Activated CD4-positive, alpha-beta T cell treated with anti-CD3 and anti-CD28 coated beads for 36 hours (primary cell): ENCODE measurements around the gene LEFTY2. TPM values are rescaled to one million over a fixed set of nuclear protein-coding genes. Genes with fewer than 3 reads are reported as not detected.
A peak's percentile ranks its signal among the peaks of the same experiment; 100 is the strongest.
"Not testable (repeated sequence)": the region's sequence is repeated elsewhere in the genome, so short reads cannot be mapped to it uniquely, and the experiment has no call there.

ENCODE experiments used
- ATAC-seq: fragments of 200-7000 bp; cut with Tn5 transposase; one replicate; pipeline ENCODE4 v1.10.0; 2021; ENCODE audit warnings: mild to moderate bottlenecking, moderate library complexity
- CTCF ChIA-PET: fragments of 350-600 bp; sonication (Branson Sonifier 250); formaldehyde crosslinking; loops from one replicate; lab custom pipeline; 2021; ENCODE audit warnings: antibody characterized with exemption; lab: Charles Lee
- POLR2A ChIA-PET: fragments of 350-600 bp; sonication (Branson Sonifier 250); formaldehyde crosslinking; loops from one replicate; lab custom pipeline; 2021; ENCODE audit warnings: antibody characterized with exemption, inconsistent platforms; lab: Charles Lee
- DNase-seq: peaks from one replicate; pipeline ENCODE4 v3.0.0-alpha.2; 2020
- H3K27ac Mint-ChIP-seq: one replicate; pipeline ENCODE4 v1.8.0; 2021; ENCODE audit warnings: mixed read lengths
- H3K27me3 Mint-ChIP-seq: one replicate; pipeline ENCODE4 v1.8.0; 2021; ENCODE audit warnings: mixed read lengths
- H3K36me3 Mint-ChIP-seq: one replicate; pipeline ENCODE4 v1.8.0; 2021; ENCODE audit warnings: low read depth, mixed read lengths
- H3K4me1 Mint-ChIP-seq: one replicate; pipeline ENCODE4 v1.8.0; 2021; ENCODE audit warnings: mixed read lengths
- H3K4me3 Mint-ChIP-seq: one replicate; pipeline ENCODE4 v1.8.0; 2021; ENCODE audit warnings: mild to moderate bottlenecking, moderate library complexity, mixed read lengths
- H3K9me3 Mint-ChIP-seq: one replicate; pipeline ENCODE4 v1.8.0; 2021; ENCODE audit warnings: low read depth, mixed read lengths
- intact Hi-C, 2 experiments: fragments of 100-400 bp; cut with DNase I in 1 of 2; cut with micrococcal nuclease in 1 of 2; formaldehyde crosslinking; loops; one replicate each; pipeline versions ENCODE4 v1.14.2 to v1.15.1; 2022 to 2024; cut with DNase I, micrococcal nuclease
- total RNA-seq, 2 experiments: library from RNA; stranded (reverse); gene quantifications; one replicate each; pipeline ENCODE4 v1.2.3, GENCODE V29; 2021

LEFTY2 gene
- total RNA-seq, 2 experiments from 2014 or later: not detected

DNA sequence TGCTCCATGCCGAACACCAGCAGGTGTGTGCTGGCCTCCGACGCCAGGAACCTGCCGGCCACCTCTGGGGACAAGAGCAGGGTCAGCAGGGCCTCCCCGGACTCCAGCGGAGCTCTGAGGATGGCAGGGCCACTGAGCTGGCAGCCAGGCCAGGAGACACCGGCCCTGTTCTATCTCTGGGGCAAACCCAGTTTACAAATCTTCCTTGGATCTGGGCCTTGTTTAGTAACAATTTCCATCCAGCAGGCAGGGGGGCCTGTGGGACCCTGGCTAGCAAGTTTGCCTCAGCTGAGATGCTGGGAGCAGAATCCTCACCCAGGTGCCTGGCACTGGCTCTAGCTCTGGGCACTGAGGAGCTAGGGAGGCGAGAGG is 1.1 kb downstream of the LEFTY2 start:
- H3K9me3 Mint-ChIP-seq, DNase-seq, intact Hi-C loops, H3K4me1 Mint-ChIP-seq, H3K4me3 Mint-ChIP-seq, ATAC-seq, H3K27ac Mint-ChIP-seq, H3K27me3 Mint-ChIP-seq, H3K36me3 Mint-ChIP-seq, CTCF ChIA-PET: not testable (repeated sequence)
- POLR2A ChIA-PET: interaction anchor here (0.6 kb wide), 1 partner anchor 187 kb away, joined by 3 read pairs; no protein-coding TSS in a partner anchor

GRCh38 chr1:225939097-225939938 is 1.7 kb downstream of the LEFTY2 start:
- POLR2A ChIA-PET: interaction anchor here (0.6 kb wide), 1 partner anchor 187 kb away, joined by 3 read pairs; no protein-coding TSS in a partner anchor
- intact Hi-C loops, H3K27ac Mint-ChIP-seq, H3K4me3 Mint-ChIP-seq, ATAC-seq, H3K36me3 Mint-ChIP-seq, DNase-seq, H3K27me3 Mint-ChIP-seq, H3K9me3 Mint-ChIP-seq, H3K4me1 Mint-ChIP-seq: not testable (repeated sequence)
- CTCF ChIA-PET: interaction anchor here (0.5 kb wide), 1 partner anchor 10 kb away, joined by 3 read pairs; no protein-coding TSS in a partner anchor

GRCh38 chr1:225937048-225937968 is 3.7 kb downstream of the LEFTY2 start:
- Mint-ChIP-seq H3K27me3 (peaks cover 3% of the 10 kb centered on the region), H3K36me3 (no peaks in the 10 kb centered on the region)

GRCh38 chr1:225936523-225936922 is 4.5 kb downstream of the LEFTY2 start:
- ATAC-seq (no peak), DNase-seq (no peak)
- no peaks in the 10 kb centered on the region for H3K9me3 Mint-ChIP-seq
- peaks cover 3% of the 10 kb centered on the region for H3K27me3 Mint-ChIP-seq
- CTCF ChIA-PET: interaction anchor here (0.6 to 0.9 kb wide), 4 partner anchors 26 to 192 kb away, joined by 3 to 7 read pairs (median 4); no protein-coding TSS in a partner anchor
- no peak overlapping the region for H3K27ac Mint-ChIP-seq
- no peak overlapping the region for H3K4me3 Mint-ChIP-seq
- intact Hi-C loops: no loop called here
- H3K36me3 Mint-ChIP-seq: no peaks in the 10 kb centered on the region
- POLR2A ChIA-PET: interaction anchor here (0.6 kb wide), 1 partner anchor 39 kb away, joined by 5 read pairs; no protein-coding TSS in a partner anchor
- no peaks in the 10 kb centered on the region for H3K4me1 Mint-ChIP-seq

More at GRCh38 chr1:225937048-225937968, 3.7 kb downstream of the LEFTY2 start:
- intact Hi-C loops: no loop called here
- CTCF ChIA-PET: interaction anchor here (0.6 to 1.3 kb wide), 9 partner anchors 10 to 463 kb away, joined by 3 to 7 read pairs (median 3); no protein-coding TSS in a partner anchor
- H3K4me3 Mint-ChIP-seq: no peak overlapping the region
- no peaks in the 10 kb centered on the region for H3K9me3 Mint-ChIP-seq
- ATAC-seq: no peak
- POLR2A ChIA-PET: no interaction called here
- DNase-seq: no peak
- no peak overlapping the region for H3K27ac Mint-ChIP-seq
- no peaks in the 10 kb centered on the region for H3K4me1 Mint-ChIP-seq

- H3K36me3 Mint-ChIP-seq, H3K27ac Mint-ChIP-seq, DNase-seq, H3K4me3 Mint-ChIP-seq, intact Hi-C loops, ATAC-seq, H3K27me3 Mint-ChIP-seq, H3K9me3 Mint-ChIP-seq, H3K4me1 Mint-ChIP-seq: not testable (repeated sequence)
- ChIA-PET POLR2A (interaction anchor here (0.6 kb wide), 2 partner anchors 36 to 38 kb away, joined by 3 to 5 read pairs; no protein-coding TSS in a partner anchor), CTCF (interaction anchor here (0.7 to 0.8 kb wide), 2 partner anchors 14 to 120 kb away, joined by 3 read pairs; no protein-coding TSS in a partner anchor)
Observed at GRCh38 chr1:225936086-225936485, 4.9 kb downstream of the LEFTY2 start.

- POLR2A ChIA-PET: no interaction called here
- Mint-ChIP-seq H3K4me3 (no peak overlapping the region), H3K27ac (no peak overlapping the region), H3K36me3 (no peaks in the 10 kb centered on the region), H3K9me3 (no peaks in the 10 kb centered on the region), H3K4me1 (peaks cover 3% of the 10 kb centered on the region), H3K27me3 (no peaks in the 10 kb centered on the region)
- no peak for DNase-seq
- intact Hi-C loops: no loop called here
- CTCF ChIA-PET: interaction anchor here (1.3 kb wide), 1 partner anchor 29 kb away, joined by 3 read pairs; no protein-coding TSS in a partner anchor
- ATAC-seq: no peak
Observed at GRCh38 chr1:225934711-225935110, 6.3 kb downstream of the LEFTY2 start.

- H3K9me3 Mint-ChIP-seq: no peaks in the 10 kb centered on the region
- DNase-seq (no peak), ATAC-seq (peak; percentile 60)
- H3K4me1 Mint-ChIP-seq: peaks cover 17% of the 10 kb centered on the region
- no peaks in the 10 kb centered on the region for H3K36me3 Mint-ChIP-seq
- H3K4me3 Mint-ChIP-seq: no peak overlapping the region
- H3K27me3 Mint-ChIP-seq: no peaks in the 10 kb centered on the region
- no peak overlapping the region for H3K27ac Mint-ChIP-seq
- intact Hi-C loops: no loop called here
- ChIA-PET POLR2A (no interaction called here), CTCF (interaction anchor here (1.4 kb wide), 1 partner anchor 28 kb away, joined by 3 read pairs; no protein-coding TSS in a partner anchor)
Observed at GRCh38 chr1:225933072-225933471, 7.9 kb downstream of the LEFTY2 start.

GRCh38 chr1:225931270-225932136 is 9.5 kb downstream of the LEFTY2 start:
- Mint-ChIP-seq H3K36me3 (no peaks in the 10 kb centered on the region), H3K27ac (no peak overlapping the region), H3K4me1 (peaks cover 25% of the 10 kb centered on the region), H3K9me3 (no peaks in the 10 kb centered on the region), H3K4me3 (no peak overlapping the region), H3K27me3 (no peaks in the 10 kb centered on the region)
- intact Hi-C loops: no loop called here
- POLR2A ChIA-PET: no interaction called here
- CTCF ChIA-PET: interaction anchor here (0.6 to 1.3 kb wide), 5 partner anchors 11 to 449 kb away, joined by 3 to 6 read pairs (median 3); no protein-coding TSS in a partner anchor
- DNase-seq (no peak), ATAC-seq (no peak)

DNA sequence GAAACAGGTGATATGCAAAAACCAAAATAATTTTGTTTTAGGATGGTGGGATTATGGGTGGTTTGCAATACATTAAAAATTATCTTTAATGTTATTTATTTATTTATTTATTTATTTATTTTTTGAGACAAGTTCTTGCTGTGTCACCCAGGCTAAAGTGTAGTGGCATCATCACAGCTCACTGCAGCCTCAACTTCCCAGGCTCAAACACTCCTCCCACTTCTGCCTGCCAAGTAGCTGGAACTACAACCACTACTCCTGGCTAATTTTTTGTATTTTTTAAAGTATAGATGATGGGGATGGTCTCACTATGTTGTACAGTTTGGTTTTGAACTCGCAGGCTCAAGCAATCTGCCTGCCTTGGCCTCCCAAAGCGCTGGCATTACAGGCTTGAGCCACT is 10.5 kb downstream of the LEFTY2 start:
- no peak overlapping the region for H3K4me3 Mint-ChIP-seq
- peaks cover 26% of the 10 kb centered on the region for H3K4me1 Mint-ChIP-seq
- H3K27ac Mint-ChIP-seq: no peak overlapping the region
- no peak for DNase-seq
- ChIA-PET POLR2A (no interaction called here), CTCF (interaction anchor here (0.6 to 1.3 kb wide), 3 partner anchors 32 to 265 kb away, joined by 3 to 6 read pairs (median 3); no protein-coding TSS in a partner anchor)
- intact Hi-C loops: no loop called here
- no peaks in the 10 kb centered on the region for H3K27me3 Mint-ChIP-seq
- ATAC-seq: no peak
- no peaks in the 10 kb centered on the region for H3K9me3 Mint-ChIP-seq
- no peaks in the 10 kb centered on the region for H3K36me3 Mint-ChIP-seq

DNA sequence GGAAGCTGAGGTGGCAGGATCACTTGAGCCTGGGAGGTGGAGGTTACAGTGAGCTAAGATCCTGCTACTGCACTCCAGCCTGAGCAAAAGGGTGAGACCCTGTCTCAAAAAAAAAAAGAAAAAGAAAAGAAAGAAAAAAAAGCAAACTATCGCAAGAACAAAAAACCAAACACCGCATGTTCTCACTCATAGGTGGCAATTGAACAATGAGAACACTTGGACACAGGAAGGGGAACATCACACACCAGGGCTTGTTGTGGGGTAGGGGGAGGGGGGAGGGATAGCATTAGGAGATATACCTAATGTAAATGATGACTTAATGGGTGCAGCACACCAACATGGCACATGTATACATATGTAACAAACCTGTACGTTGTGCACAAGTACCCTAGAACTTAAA is 11.6 kb downstream of the LEFTY2 start:
- intact Hi-C loops, H3K27me3 Mint-ChIP-seq, DNase-seq, H3K36me3 Mint-ChIP-seq, H3K4me3 Mint-ChIP-seq, POLR2A ChIA-PET, H3K9me3 Mint-ChIP-seq, ATAC-seq: not testable (repeated sequence)
- Mint-ChIP-seq H3K27ac (peak overlapping the region; percentile 91), H3K4me1 (peaks cover 26% of the 10 kb centered on the region)
- CTCF ChIA-PET: interaction anchor here (0.8 to 0.9 kb wide), 2 partner anchors 32 to 48 kb away, joined by 3 to 4 read pairs; no protein-coding TSS in a partner anchor
